ENCODE measurements around the gene TRAPPC12. TPM values are rescaled to one million over a fixed set of nuclear protein-coding genes. Genes with fewer than 3 reads are reported as not detected.

The TRAPPC12 gene
- total RNA-seq, 1 donor = 62.7 TPM

DNA sequence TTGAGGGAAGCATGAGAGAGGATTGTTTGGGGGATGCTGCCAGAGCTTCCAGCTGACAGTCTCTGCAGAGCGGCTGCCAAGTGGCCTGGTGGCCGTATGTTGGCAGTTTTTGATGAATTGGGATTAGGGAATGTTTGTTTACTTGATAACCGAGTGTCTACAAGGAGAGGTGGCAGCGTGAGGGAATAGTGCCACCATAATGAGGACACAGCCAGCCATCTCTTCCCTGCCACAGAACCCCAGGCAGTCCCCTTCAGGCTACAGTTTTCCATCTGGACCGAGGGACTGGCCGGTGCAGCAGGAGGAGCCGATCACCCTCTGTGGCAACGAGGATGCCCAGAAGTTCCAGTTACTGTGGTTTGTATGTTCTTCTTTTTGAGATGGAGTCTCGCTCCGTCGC is 55.2 kb downstream of the TRAPPC12 start:
- H3K4me3 ChIP-seq (ENCODE audit: low read depth, low read length) = no peak overlapping the region
- TF ChIP-seq, protein P1, sequence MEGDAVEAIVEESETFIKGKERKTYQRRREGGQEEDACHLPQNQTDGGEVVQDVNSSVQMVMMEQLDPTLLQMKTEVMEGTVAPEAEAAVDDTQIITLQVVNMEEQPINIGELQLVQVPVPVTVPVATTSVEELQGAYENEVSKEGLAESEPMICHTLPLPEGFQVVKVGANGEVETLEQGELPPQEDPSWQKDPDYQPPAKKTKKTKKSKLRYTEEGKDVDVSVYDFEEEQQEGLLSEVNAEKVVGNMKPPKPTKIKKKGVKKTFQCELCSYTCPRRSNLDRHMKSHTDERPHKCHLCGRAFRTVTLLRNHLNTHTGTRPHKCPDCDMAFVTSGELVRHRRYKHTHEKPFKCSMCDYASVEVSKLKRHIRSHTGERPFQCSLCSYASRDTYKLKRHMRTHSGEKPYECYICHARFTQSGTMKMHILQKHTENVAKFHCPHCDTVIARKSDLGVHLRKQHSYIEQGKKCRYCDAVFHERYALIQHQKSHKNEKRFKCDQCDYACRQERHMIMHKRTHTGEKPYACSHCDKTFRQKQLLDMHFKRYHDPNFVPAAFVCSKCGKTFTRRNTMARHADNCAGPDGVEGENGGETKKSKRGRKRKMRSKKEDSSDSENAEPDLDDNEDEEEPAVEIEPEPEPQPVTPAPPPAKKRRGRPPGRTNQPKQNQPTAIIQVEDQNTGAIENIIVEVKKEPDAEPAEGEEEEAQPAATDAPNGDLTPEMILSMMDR (IDR thresholded peaks at IDR 0.05; ENCODE audit: insufficient read depth, low read length) = no peak
- no peak for DNase-seq (ENCODE audit: low read depth)

DNA sequence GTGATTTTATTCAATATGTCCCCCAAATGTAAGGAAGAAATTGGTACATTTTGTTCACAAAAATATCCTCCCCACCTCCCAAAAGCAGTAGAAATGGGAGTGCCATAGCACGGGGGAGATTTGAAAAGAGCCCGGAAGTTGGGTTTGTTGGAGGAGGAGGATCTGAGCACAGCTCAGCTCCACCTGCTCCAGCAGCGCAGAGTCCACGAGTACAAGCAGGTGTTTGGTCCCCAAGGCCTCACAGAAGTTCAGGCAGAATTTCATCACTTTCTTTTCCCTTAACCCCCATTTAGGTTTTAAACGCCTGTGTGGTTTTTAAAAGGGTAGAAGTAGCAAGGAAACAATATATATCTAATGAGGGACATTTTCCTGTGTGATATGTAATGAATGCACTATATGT is 56.0 kb downstream of the TRAPPC12 start:
- no peak for DNase-seq (ENCODE audit: low read depth)
- H3K4me3 ChIP-seq (ENCODE audit: low read depth, low read length) = no peak overlapping the region
- TF ChIP-seq, protein P1 (IDR thresholded peaks at IDR 0.05; ENCODE audit: insufficient read depth, low read length) = no peak

DNA sequence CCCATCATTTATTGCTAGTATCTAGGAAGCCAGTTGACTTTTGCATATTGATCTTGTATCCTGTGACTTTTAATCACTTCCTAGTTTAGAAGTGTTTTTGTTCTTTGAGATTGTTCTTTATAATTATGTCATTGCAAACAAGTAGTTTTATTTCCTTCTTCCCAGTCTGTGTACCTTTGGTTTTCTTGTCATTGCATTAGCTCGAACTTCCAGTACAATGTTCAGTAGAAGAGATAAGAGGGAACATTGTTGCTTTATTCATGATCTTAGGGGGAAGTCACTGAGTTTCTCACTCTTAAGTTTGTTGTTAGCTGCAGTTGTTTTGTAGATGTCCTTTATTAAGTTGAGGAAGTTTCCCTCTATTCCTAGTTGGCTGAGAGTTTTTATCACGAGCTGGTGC is 61.0 kb downstream of the TRAPPC12 start:
- TF ChIP-seq, protein P1 (IDR thresholded peaks at IDR 0.05; ENCODE audit: insufficient read depth, low read length) = no peak
- no peak overlapping the region for H3K4me3 ChIP-seq (ENCODE audit: low read depth, low read length)
- DNase-seq (ENCODE audit: low read depth) = no peak

DNA sequence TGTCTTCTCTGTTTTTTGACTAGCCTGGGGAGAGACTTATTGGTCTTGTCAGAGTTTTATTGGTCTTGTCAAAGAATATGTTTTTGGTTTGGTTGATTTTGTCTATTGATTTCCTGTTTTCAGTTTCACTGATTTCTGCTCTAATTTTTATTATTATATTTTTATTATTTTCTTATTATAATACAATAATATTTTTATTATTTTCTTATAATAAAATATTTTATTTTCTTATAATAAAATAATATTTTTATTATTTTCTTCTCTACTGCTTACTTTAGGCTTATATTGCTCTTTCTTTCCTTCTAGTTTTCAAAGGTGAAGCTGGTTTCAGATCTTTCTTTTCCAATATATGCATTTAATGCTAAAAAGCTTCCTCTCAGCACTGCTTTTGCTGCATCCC is 62.0 kb downstream of the TRAPPC12 start:
- DNase-seq (ENCODE audit: low read depth) = no peak
- no peak overlapping the region for H3K4me3 ChIP-seq (ENCODE audit: low read depth, low read length)
- TF ChIP-seq, protein P1 (IDR thresholded peaks at IDR 0.05; ENCODE audit: insufficient read depth, low read length) = no peak

DNA sequence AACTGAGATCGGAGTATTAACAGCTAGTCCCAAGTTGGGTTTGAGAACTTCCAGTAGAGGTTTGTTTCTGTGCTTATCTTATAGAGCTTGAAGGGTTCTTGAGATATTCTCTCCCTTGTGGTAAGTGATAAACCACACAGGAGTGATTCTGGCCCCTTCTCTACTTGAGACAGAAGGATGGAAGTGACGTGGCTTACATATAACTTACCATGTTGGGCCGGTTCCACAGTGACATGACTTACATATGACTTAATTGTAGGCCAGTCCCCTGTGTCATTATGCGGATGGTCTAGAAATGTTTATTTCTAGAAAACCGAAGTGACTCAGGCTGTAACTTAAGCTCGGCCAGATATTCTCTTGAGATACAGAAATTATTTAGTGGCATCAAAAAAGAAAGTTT is 62.7 kb downstream of the TRAPPC12 start:
- TF ChIP-seq, protein P1 (IDR thresholded peaks at IDR 0.05; ENCODE audit: insufficient read depth, low read length) = no peak
- no peak overlapping the region for H3K4me3 ChIP-seq (ENCODE audit: low read depth, low read length)
- peak; percentile 20 for DNase-seq (ENCODE audit: low read depth)

DNA sequence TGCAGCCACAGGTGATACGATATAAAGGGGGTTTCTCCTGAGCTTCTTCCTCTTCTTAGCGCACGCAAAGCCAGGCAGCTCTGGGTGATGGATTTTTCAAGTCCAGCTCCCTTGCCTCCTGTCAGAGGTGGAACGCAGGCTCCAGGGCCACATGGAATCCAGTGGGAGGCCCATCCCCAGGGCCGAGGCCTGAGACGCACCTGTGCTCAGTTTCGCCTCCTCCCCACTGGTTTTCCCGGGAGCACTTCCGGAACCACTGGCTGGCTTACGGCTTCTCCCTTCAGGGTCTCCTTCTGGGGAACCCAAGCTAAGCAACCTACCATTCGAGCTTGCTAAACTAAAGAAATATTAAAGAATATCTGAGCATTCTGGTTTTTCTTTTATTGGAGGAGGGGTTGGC is 63.6 kb downstream of the TRAPPC12 start:
- TF ChIP-seq, protein P1 (IDR thresholded peaks at IDR 0.05; ENCODE audit: insufficient read depth, low read length) = no peak
- no peak overlapping the region for H3K4me3 ChIP-seq (ENCODE audit: low read depth, low read length)
- DNase-seq (ENCODE audit: low read depth) = no peak

DNA sequence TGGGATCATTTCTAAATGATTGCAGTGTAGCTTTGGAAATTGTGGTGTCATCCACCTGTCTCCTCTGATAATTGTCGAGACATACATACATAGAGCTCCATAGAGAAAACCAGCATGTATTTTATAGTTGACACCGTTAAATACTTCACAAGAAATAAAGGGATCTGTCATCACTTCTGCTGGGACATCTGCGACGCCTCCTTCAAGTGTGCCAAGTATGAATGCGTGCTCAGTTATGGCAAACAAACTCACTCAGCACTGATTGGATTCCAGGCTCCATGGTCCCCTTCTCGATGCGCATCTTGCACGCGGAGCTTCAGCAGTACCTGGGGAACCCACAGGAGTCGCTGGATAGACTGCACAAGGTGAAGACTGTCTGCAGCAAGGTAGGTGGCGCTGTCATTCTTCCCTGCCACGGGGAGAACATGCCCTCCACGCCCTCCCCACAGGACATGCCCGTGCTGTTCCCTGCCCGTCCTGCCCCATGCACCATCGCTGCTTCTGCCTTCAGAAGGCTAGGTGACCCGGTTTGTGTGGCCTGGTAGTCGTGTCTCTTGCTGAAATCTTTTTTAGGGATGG is 64.1 kb downstream of the TRAPPC12 start:
- no peak overlapping the region for H3K4me3 ChIP-seq (ENCODE audit: low read depth, low read length)
- DNase-seq (ENCODE audit: low read depth) = no peak
- TF ChIP-seq, protein P1 (IDR thresholded peaks at IDR 0.05; ENCODE audit: insufficient read depth, low read length) = peak; percentile 2

All from fibroblast of the aortic adventitia (primary cell).